ENCODE results near the gene SMC6. TPM values are rescaled to one million over a fixed set of nuclear protein-coding genes. Genes with fewer than 3 reads are reported as not detected.

The SMC6 gene
- total RNA-seq, 6 experiments from 2014 or later: 8.1 to 14.4 (median 10.2) TPM

GRCh38 chr2:17762451-17762850, 8.8 kb upstream of the SMC6 start:
- no peak for ATAC-seq
- DNase-seq: no peak
- H3K36me3 ChIP-seq: peaks cover 0 to 3% (median 0%) of the 10 kb centered on the region in 4 donors
- H3K27me3 ChIP-seq: no peaks in the 10 kb centered on the region
- peaks cover 0 to 67% (median 21%) of the 10 kb centered on the region in 4 donors for H3K4me1 ChIP-seq
- intact Hi-C loops (cut with DNase I): no loop called here
- H3K27ac ChIP-seq: peak overlapping the region in 2 of 3 donors; percentile 79 to 85
- WGBS (ENCODE audit: insufficient coverage, low coverage, low lambda C conversion rate, missing lambda C conversion rate): 100% methylated on average over 1 of the region's 1 CpG
- TF ChIP-seq CTCF (IDR thresholded peaks at IDR 0.05): no peak
- no peak for TF ChIP-seq POLR2A (IDR thresholded peaks at IDR 0.05)
- H3K4me3 ChIP-seq: no peak overlapping the region
- H3K9me3 ChIP-seq: no peaks in the 10 kb centered on the region

GRCh38 chr2:17759805-17760204, 6.2 kb upstream of the SMC6 start:
- 26% methylated on average over 2 of the region's 2 CpGs for WGBS (ENCODE audit: insufficient coverage, low coverage, low lambda C conversion rate, missing lambda C conversion rate)

DNA sequence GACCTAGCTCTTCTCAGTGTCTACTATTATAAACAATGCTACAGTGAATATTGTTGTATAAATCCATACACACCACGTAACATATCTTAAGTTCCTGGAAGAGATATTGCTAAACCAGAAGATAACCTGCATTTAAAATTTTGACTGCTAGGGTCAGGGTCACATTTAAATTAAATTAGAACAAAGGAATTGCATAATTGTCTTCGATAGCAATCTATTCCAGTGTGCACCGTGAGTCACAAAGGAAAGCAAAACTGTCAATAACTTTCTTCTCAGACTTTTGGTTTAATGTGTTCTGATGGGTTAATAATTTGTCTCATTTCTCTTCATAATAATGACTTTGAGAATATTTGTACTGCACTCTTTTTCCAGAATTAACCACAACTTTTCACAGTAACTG, 4.5 kb upstream of the SMC6 start:
- peak in 1 of 4 donors; percentile 6 for ATAC-seq
- no peaks in the 10 kb centered on the region for H3K27me3 ChIP-seq
- 26% methylated on average over 3 of the region's 3 CpGs for WGBS (ENCODE audit: insufficient coverage, low coverage, low lambda C conversion rate, missing lambda C conversion rate)
- H3K4me1 ChIP-seq: peaks cover 0 to 46% (median 12%) of the 10 kb centered on the region in 4 donors
- no peak for DNase-seq
- peak overlapping the region in 2 of 3 donors; percentile 5 to 33 for H3K27ac ChIP-seq
- TF ChIP-seq CTCF (IDR thresholded peaks at IDR 0.05): no peak
- no peak for TF ChIP-seq POLR2A (IDR thresholded peaks at IDR 0.05)
- no peaks in the 10 kb centered on the region for H3K9me3 ChIP-seq
- intact Hi-C loops (cut with DNase I): no loop called here
- no peak overlapping the region for H3K4me3 ChIP-seq
- H3K36me3 ChIP-seq: peaks cover 0 to 3% (median 0%) of the 10 kb centered on the region in 4 donors

More at GRCh38 chr2:17759805-17760204, 6.2 kb upstream of the SMC6 start:
- intact Hi-C loops (cut with DNase I): no loop called here
- no peak overlapping the region for H3K4me3 ChIP-seq
- ATAC-seq (peak; percentile 26 to 64 (median 36)), DNase-seq (peak in 1 of 3 donors; percentile 69)
- H3K4me1 ChIP-seq: peaks cover 0 to 52% (median 15%) of the 10 kb centered on the region in 4 donors
- H3K27ac ChIP-seq: peak overlapping the region in 1 of 3 donors; percentile 24
- H3K27me3 ChIP-seq: no peaks in the 10 kb centered on the region
- H3K36me3 ChIP-seq: peaks cover 0 to 3% (median 0%) of the 10 kb centered on the region in 4 donors
- TF ChIP-seq POLR2A (IDR thresholded peaks at IDR 0.05) (no peak), CTCF (IDR thresholded peaks at IDR 0.05) (no peak)
- no peaks in the 10 kb centered on the region for H3K9me3 ChIP-seq

DNA sequence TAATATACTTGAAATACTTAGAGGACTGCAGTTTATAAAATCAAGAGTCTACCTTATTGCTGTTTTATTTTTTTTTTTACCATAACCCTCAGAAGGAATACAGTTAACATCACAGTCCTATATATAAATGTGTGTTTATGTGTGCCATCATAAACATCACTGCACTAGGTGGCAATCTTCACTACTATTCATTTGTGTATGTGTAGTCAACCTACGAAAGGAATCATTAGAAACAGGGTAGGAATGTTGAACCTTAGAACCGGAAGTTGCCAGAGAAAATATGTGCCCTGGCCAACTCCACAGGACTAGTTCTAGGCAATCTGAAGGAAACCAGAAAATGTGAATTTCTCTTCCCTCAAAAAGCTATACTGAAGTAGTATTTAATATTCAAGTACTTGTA, 3.7 kb upstream of the SMC6 start:
- peaks cover 0 to 3% (median 0%) of the 10 kb centered on the region in 4 donors for H3K36me3 ChIP-seq
- WGBS (ENCODE audit: insufficient coverage, low coverage, low lambda C conversion rate, missing lambda C conversion rate): 7% methylated on average over 2 of the region's 2 CpGs
- peak; percentile 48 to 60 (median 57) for ATAC-seq
- peak overlapping the region; percentile 13 to 33 (median 29) for H3K27ac ChIP-seq
- peak in 1 of 3 donors; percentile 50 for DNase-seq
- no peaks in the 10 kb centered on the region for H3K9me3 ChIP-seq
- TF ChIP-seq POLR2A (IDR thresholded peaks at IDR 0.05) (peak; percentile 32), CTCF (IDR thresholded peaks at IDR 0.05) (peak; percentile 29 to 39 (median 36))
- peaks cover 0 to 43% (median 8%) of the 10 kb centered on the region in 4 donors for H3K4me1 ChIP-seq
- no peak overlapping the region for H3K4me3 ChIP-seq
- no peaks in the 10 kb centered on the region for H3K27me3 ChIP-seq
- intact Hi-C loops (cut with DNase I): no loop called here
